Stimulated activated memory B cell treated with anti-CD40 and anti-IgM and Interleukin-4, amounts not matched to agents 10 μg/mL and 1 μg/mL and 100 μg/mL, for 72 hours (primary cell): ENCODE results near the gene PSRC1.

Experiments used
- ATAC-seq: fragments of 150-1000 bp; cut with Tn5 transposase; 2 replicates; pipeline ENCODE4 v1.10.0; 2021
- H3K27ac Mint-ChIP-seq: one replicate; pipeline ENCODE4 v1.8.0; 2022; ENCODE audit warnings: mild to moderate bottlenecking, mixed read lengths
- H3K27me3 Mint-ChIP-seq: one replicate; pipeline ENCODE4 v1.8.0; 2022; ENCODE audit warnings: mixed read lengths
- H3K36me3 Mint-ChIP-seq: one replicate; pipeline ENCODE4 v1.8.0; 2022; ENCODE audit warnings: mixed read lengths
- H3K4me1 Mint-ChIP-seq: one replicate; pipeline ENCODE4 v1.8.0; 2022; ENCODE audit warnings: mixed read lengths
- H3K4me3 Mint-ChIP-seq: one replicate; pipeline ENCODE4 v1.8.0; 2022; ENCODE audit warnings: mild to moderate bottlenecking, moderate library complexity, mixed read lengths
- H3K9me3 Mint-ChIP-seq: one replicate; pipeline ENCODE4 v1.8.0; 2022; ENCODE audit warnings: mixed read lengths

Gene PSRC1

GRCh38 chr1:109269212-109269980 is 13.5 kb downstream of the PSRC1 start:
- H3K9me3 Mint-ChIP-seq = no peaks in the 10 kb centered on the region
- H3K4me3 Mint-ChIP-seq = no peak overlapping the region
- no peaks in the 10 kb centered on the region for H3K36me3 Mint-ChIP-seq
- H3K4me1 Mint-ChIP-seq = peaks cover 6% of the 10 kb centered on the region
- peaks cover 18% of the 10 kb centered on the region for H3K27me3 Mint-ChIP-seq
- no peak for ATAC-seq
- H3K27ac Mint-ChIP-seq = no peak overlapping the region

- Mint-ChIP-seq H3K9me3 (no peaks in the 10 kb centered on the region), H3K27ac (no peak overlapping the region), H3K4me3 (no peak overlapping the region), H3K36me3 (no peaks in the 10 kb centered on the region), H3K4me1 (peaks cover 9% of the 10 kb centered on the region), H3K27me3 (peaks cover 15% of the 10 kb centered on the region)
- ATAC-seq = peak; percentile 4
These were observed 14.3 kb downstream of the PSRC1 start for GRCh38 chr1:109268431-109269211.

GRCh38 chr1:109267743-109268300 is 15.1 kb downstream of the PSRC1 start:
- Mint-ChIP-seq H3K27me3 (peaks cover 19% of the 10 kb centered on the region), H3K4me1 (peaks cover 17% of the 10 kb centered on the region), H3K4me3 (no peak overlapping the region), H3K9me3 (no peaks in the 10 kb centered on the region), H3K36me3 (no peaks in the 10 kb centered on the region), H3K27ac (no peak overlapping the region)
- no peak for ATAC-seq

GRCh38 chr1:109266965-109267364 is 16.0 kb downstream of the PSRC1 start:
- H3K4me1 Mint-ChIP-seq = peaks cover 17% of the 10 kb centered on the region
- ATAC-seq = no peak
- no peak overlapping the region for H3K4me3 Mint-ChIP-seq
- H3K27me3 Mint-ChIP-seq = peaks cover 18% of the 10 kb centered on the region
- H3K36me3 Mint-ChIP-seq = no peaks in the 10 kb centered on the region
- H3K27ac Mint-ChIP-seq = no peak overlapping the region
- no peaks in the 10 kb centered on the region for H3K9me3 Mint-ChIP-seq

- no peak overlapping the region for H3K4me3 Mint-ChIP-seq
- peaks cover 17% of the 10 kb centered on the region for H3K4me1 Mint-ChIP-seq
- H3K9me3 Mint-ChIP-seq = no peaks in the 10 kb centered on the region
- H3K27ac Mint-ChIP-seq = no peak overlapping the region
- H3K27me3 Mint-ChIP-seq = peaks cover 23% of the 10 kb centered on the region
- ATAC-seq = no peak
- H3K36me3 Mint-ChIP-seq = no peaks in the 10 kb centered on the region
These were observed 17.1 kb downstream of the PSRC1 start for GRCh38 chr1:109265741-109266330.

GRCh38 chr1:109265016-109265415 is 17.9 kb downstream of the PSRC1 start:
- Mint-ChIP-seq H3K27ac (no peak overlapping the region), H3K9me3 (no peaks in the 10 kb centered on the region), H3K36me3 (no peaks in the 10 kb centered on the region), H3K4me3 (no peak overlapping the region), H3K4me1 (peaks cover 17% of the 10 kb centered on the region), H3K27me3 (peaks cover 23% of the 10 kb centered on the region)
- ATAC-seq = no peak

GRCh38 chr1:109264379-109264755 is 18.6 kb downstream of the PSRC1 start:
- H3K9me3 Mint-ChIP-seq = no peaks in the 10 kb centered on the region
- no peak overlapping the region for H3K4me3 Mint-ChIP-seq
- H3K4me1 Mint-ChIP-seq = peaks cover 17% of the 10 kb centered on the region
- H3K27me3 Mint-ChIP-seq = peaks cover 23% of the 10 kb centered on the region
- H3K36me3 Mint-ChIP-seq = no peaks in the 10 kb centered on the region
- H3K27ac Mint-ChIP-seq = no peak overlapping the region
- ATAC-seq = no peak

- no peak overlapping the region for H3K27ac Mint-ChIP-seq
These were observed 19.2 kb downstream of the PSRC1 start for GRCh38 chr1:109263597-109264378.

GRCh38 chr1:109263234-109263596 is 19.7 kb downstream of the PSRC1 start:
- Mint-ChIP-seq H3K4me1 (peaks cover 17% of the 10 kb centered on the region), H3K4me3 (no peak overlapping the region), H3K9me3 (no peaks in the 10 kb centered on the region), H3K27me3 (peaks cover 23% of the 10 kb centered on the region), H3K36me3 (no peaks in the 10 kb centered on the region), H3K27ac (no peak overlapping the region)
- no peak for ATAC-seq

More at GRCh38 chr1:109263597-109264378, 19.2 kb downstream of the PSRC1 start:
- H3K9me3 Mint-ChIP-seq = no peaks in the 10 kb centered on the region
- peaks cover 17% of the 10 kb centered on the region for H3K4me1 Mint-ChIP-seq
- H3K4me3 Mint-ChIP-seq = no peak overlapping the region
- peak; percentile 76 for ATAC-seq
- no peaks in the 10 kb centered on the region for H3K36me3 Mint-ChIP-seq
- peaks cover 23% of the 10 kb centered on the region for H3K27me3 Mint-ChIP-seq

GRCh38 chr1:109262231-109263055 is 20.5 kb downstream of the PSRC1 start:
- Mint-ChIP-seq H3K27me3 (peaks cover 23% of the 10 kb centered on the region), H3K4me1 (peaks cover 14% of the 10 kb centered on the region), H3K36me3 (no peaks in the 10 kb centered on the region), H3K4me3 (no peak overlapping the region), H3K27ac (no peak overlapping the region), H3K9me3 (no peaks in the 10 kb centered on the region)
- no peak for ATAC-seq

- no peak for ATAC-seq
- Mint-ChIP-seq H3K4me3 (no peak overlapping the region), H3K9me3 (no peaks in the 10 kb centered on the region), H3K4me1 (peaks cover 11% of the 10 kb centered on the region), H3K27me3 (peaks cover 23% of the 10 kb centered on the region), H3K36me3 (no peaks in the 10 kb centered on the region), H3K27ac (no peak overlapping the region)
These were observed 21.4 kb downstream of the PSRC1 start for GRCh38 chr1:109261578-109261977.

GRCh38 chr1:109261006-109261405 is 21.9 kb downstream of the PSRC1 start:
- H3K4me1 Mint-ChIP-seq = peaks cover 11% of the 10 kb centered on the region
- no peaks in the 10 kb centered on the region for H3K9me3 Mint-ChIP-seq
- peaks cover 23% of the 10 kb centered on the region for H3K27me3 Mint-ChIP-seq
- H3K36me3 Mint-ChIP-seq = no peaks in the 10 kb centered on the region
- H3K4me3 Mint-ChIP-seq = no peak overlapping the region
- H3K27ac Mint-ChIP-seq = no peak overlapping the region
- no peak for ATAC-seq

- H3K4me1 Mint-ChIP-seq = peaks cover 17% of the 10 kb centered on the region
- H3K4me3 Mint-ChIP-seq = no peak overlapping the region
- H3K36me3 Mint-ChIP-seq = no peaks in the 10 kb centered on the region
- H3K9me3 Mint-ChIP-seq = no peaks in the 10 kb centered on the region
- ATAC-seq = no peak
- no peak overlapping the region for H3K27ac Mint-ChIP-seq
- H3K27me3 Mint-ChIP-seq = peaks cover 33% of the 10 kb centered on the region
These were observed 23.0 kb downstream of the PSRC1 start for GRCh38 chr1:109259674-109260557.
